Measurements from ENCODE around the gene ARL15. TPM values are rescaled to one million over a fixed set of nuclear protein-coding genes. Genes with fewer than 3 reads are reported as not detected.
A peak's percentile ranks its signal among the peaks of the same experiment; 100 is the strongest.

The ARL15 gene
- total RNA-seq, 1 donor, result 22.0 TPM

DNA sequence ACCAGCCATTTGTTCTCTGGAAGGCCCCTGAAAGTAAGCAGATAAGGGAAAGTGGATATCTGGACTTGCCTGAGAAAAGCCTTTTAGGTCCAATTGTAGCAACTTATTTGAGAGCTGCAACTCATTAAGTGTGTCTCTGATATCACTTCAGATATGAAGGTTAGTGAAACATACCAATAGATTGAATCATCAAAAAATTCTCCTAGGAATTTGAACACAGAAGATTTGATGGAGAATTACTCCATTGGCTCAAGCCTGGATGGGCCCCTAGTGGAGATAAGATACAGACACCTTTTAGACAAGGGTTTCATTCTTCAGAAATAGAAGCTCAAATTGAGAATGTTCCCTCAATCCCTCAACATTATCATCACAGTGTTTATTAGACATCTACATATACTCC is 393.3 kb downstream of the ARL15 start:
- peak; percentile 71 for DNase-seq (ENCODE audit: low read depth)
- TF ChIP-seq, protein P1, sequence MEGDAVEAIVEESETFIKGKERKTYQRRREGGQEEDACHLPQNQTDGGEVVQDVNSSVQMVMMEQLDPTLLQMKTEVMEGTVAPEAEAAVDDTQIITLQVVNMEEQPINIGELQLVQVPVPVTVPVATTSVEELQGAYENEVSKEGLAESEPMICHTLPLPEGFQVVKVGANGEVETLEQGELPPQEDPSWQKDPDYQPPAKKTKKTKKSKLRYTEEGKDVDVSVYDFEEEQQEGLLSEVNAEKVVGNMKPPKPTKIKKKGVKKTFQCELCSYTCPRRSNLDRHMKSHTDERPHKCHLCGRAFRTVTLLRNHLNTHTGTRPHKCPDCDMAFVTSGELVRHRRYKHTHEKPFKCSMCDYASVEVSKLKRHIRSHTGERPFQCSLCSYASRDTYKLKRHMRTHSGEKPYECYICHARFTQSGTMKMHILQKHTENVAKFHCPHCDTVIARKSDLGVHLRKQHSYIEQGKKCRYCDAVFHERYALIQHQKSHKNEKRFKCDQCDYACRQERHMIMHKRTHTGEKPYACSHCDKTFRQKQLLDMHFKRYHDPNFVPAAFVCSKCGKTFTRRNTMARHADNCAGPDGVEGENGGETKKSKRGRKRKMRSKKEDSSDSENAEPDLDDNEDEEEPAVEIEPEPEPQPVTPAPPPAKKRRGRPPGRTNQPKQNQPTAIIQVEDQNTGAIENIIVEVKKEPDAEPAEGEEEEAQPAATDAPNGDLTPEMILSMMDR (IDR thresholded peaks at IDR 0.05; ENCODE audit: insufficient read depth, low read length), result peak; percentile 56
- H3K4me3 ChIP-seq (ENCODE audit: low read depth, low read length), result no peak overlapping the region

DNA sequence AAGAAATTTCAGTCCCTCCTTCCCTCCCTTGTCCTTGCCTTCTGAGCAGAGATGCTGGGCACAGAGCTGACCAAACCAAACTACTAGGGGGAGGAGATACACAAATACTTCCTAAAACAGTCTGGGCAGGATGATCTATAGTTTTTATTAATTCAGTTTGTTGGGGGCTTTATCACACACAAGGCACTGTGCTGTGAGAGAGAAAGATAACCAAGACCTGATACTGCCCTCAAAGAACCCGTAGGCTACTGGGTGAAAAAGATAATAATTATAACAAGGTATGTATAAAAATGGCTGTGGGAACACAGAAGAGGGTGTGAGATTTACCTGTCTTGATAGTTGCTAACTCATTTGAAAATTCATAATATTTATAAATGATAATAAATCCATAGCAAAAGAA is 395.3 kb downstream of the ARL15 start:
- TF ChIP-seq, protein P1 (IDR thresholded peaks at IDR 0.05; ENCODE audit: insufficient read depth, low read length), result no peak
- no peak overlapping the region for H3K4me3 ChIP-seq (ENCODE audit: low read depth, low read length)
- DNase-seq (ENCODE audit: low read depth), result no peak

GRCh38 chr5:53913941-53914340 is 396.4 kb downstream of the ARL15 start:
- no peak overlapping the region for H3K4me3 ChIP-seq (ENCODE audit: low read depth, low read length)
- DNase-seq (ENCODE audit: low read depth), result no peak
- TF ChIP-seq, protein P1 (IDR thresholded peaks at IDR 0.05; ENCODE audit: insufficient read depth, low read length), result no peak

GRCh38 chr5:53908757-53909156 is 401.6 kb downstream of the ARL15 start:
- H3K4me3 ChIP-seq (ENCODE audit: low read depth, low read length), result no peak overlapping the region
- TF ChIP-seq, protein P1 (IDR thresholded peaks at IDR 0.05; ENCODE audit: insufficient read depth, low read length), result no peak
- DNase-seq (ENCODE audit: low read depth), result no peak

DNA sequence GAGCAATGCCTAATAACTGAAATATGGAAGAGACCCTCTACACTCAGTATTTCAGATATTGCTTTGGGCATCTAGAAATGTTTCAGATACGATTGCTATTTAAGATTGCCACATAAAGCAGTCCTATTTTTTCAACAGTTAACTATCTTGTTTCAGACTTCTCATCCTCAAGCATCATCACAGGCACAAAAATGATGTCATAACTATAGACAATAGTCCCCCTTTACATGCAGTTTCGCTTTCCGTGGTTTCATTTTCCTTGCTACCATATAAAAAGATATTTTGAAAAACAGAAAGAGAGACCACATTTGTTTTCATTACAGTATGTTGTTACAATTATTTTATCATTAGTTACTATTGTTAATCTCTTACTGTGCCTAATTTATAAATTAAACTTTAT is 402.5 kb downstream of the ARL15 start:
- TF ChIP-seq, protein P1 (IDR thresholded peaks at IDR 0.05; ENCODE audit: insufficient read depth, low read length), result no peak
- no peak for DNase-seq (ENCODE audit: low read depth)
- no peak overlapping the region for H3K4me3 ChIP-seq (ENCODE audit: low read depth, low read length)

DNA sequence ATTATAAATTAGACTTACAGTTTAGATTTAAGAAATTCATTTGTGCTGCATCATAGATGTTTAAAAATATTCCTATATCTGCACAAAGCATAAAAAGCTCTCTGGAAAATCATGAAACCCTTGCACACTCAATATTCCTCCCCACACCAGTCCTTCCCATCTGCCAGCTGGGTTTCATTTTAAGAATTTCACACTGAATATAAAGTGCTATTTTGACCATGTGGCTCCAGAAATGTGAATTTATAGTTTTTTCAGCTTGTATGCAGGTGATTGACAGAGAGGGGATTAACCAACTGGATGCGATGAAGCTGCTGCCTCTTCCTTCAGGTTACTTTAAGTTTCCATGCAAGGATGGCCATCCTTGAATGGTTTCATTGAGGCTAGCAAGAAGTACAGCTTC is 403.6 kb downstream of the ARL15 start:
- DNase-seq (ENCODE audit: low read depth), result no peak
- TF ChIP-seq, protein P1 (IDR thresholded peaks at IDR 0.05; ENCODE audit: insufficient read depth, low read length), result no peak
- no peak overlapping the region for H3K4me3 ChIP-seq (ENCODE audit: low read depth, low read length)

DNA sequence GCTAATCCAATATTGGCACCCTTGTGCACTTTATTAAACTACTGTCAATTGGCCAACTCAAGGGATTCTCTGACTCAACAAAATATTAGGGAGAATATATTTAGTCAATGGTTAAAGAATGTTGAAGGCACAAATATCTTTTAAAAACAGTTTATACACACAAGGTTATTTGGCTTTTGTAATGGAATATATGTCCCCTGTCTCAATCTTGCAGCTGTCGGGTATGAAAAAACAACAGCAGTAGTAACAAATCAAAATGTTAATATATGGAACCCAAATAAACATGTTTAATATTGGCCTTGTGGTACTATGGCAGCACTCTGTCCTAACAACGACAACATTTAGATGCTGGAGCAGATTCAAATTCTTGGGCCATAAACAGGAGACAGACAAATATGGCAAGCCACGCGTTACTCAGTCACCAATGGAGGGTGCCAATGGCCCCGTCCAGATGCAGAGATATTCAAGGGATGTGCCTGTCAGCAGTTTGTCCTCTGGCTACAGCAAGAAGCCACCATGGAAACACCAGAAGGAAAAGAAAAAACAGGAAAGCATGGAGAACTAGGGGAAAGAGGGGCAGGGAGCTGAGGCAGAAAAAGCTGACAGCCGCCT is 408.0 kb downstream of the ARL15 start:
- H3K4me3 ChIP-seq (ENCODE audit: low read depth, low read length), result no peak overlapping the region
- TF ChIP-seq, protein P1 (IDR thresholded peaks at IDR 0.05; ENCODE audit: insufficient read depth, low read length), result no peak
- DNase-seq (ENCODE audit: low read depth), result no peak
